NCI-H1048 (cell line): Measurements from ENCODE around the gene GNPNAT1.
A peak's percentile ranks its signal among the peaks of the same experiment; 100 is the strongest.

ENCODE experiments used
- DNase-seq: peaks from one replicate; lab custom pipeline; 2025; lab: John Stamatoyannopoulos, UW

The GNPNAT1 gene

DNA sequence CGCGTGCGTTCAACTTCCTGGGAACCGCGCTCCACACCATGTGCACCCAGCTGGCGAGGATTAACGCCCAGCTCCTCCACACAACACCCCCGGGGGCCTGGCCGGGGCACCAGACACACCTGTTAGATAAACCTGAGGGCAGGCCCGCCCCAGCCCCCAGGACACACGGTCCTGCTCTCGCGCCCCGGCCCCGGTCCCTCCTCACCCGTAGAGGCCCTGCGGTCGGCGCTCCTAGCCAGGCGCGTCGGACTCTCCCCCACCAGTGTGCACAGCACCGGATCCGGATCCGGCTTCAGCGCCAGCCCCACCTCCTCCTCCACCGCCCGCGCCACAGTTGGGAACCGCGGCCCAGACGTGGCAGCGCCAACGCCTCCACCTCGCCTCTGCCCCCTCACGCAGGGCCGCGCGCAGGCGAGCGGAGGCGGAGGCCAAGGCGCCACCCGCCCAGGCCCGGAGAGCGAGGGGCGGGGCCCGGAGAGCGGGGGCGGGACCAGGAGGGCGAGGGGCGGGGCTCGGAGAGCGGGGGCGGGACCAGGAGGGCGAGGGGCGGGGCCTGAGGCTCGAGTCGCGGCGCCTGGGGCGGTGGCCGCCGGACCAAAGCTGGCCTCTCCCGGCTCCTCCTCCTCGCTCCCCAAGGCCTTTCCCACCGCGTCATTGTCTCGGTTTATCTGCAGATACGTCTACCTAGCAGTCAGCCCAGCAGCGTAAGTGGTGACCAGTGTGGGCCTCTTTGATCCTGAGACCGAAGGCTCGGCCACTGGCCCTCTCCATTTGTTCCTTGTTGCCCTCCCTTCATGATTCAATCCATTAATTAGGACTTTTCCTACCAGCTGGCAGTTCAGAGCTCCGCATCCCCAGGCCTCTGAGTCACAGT, at the start of gene GNPNAT1:
Gene GNPNAT1 (minus strand): TSS at position 385 of the 874 bp plus-strand sequence. CDS start 6,957 bp downstream, outside the sequence.
- peak; percentile 77 for DNase-seq

DNA sequence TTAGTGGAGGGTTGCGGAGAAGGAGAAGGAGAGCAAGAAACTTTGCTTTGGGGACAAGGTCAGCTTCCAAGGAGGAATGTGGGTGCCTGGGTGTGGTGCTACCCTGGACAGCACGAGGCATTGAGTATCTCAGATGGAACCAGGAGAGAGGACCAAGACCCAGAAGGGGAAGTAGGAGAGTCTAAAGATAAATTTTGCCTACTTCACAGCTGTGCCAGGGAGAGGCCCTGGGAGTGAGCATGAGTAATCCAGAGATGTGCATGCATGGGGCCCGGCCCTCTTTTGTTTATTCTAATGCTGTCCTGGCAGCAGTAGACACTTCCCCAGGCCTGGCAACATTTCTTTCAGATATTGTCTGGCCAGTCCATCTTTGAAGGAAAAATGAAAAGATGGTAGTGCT, 49.5 kb upstream of the GNPNAT1 start:
- DNase-seq = no peak

DNA sequence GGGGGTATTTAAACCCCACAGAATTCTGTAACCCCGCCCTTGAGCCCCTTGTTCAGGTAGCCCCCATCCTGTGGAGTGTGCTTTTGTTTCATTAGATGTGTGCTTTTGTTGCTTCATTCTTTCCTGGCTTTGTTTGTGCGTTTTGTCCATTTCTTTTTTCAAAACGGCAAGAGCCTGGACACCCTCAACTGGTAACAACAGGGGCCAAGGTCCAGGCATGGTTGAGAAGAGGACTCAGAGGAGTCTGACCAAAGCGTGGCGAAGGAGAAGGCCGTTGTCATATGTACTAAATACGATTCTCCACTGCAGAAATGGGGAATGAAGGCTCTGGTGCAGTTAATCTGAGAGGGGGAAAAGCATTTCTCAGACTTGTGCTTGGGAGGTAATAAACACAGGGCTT, 46.0 kb upstream of the GNPNAT1 start:
- no peak for DNase-seq

GRCh38 chr14:52836063-52836462, 44.7 kb upstream of the GNPNAT1 start:
- no peak for DNase-seq

GRCh38 chr14:52835122-52835903, 43.9 kb upstream of the GNPNAT1 start:
- DNase-seq = peak; percentile 86

DNA sequence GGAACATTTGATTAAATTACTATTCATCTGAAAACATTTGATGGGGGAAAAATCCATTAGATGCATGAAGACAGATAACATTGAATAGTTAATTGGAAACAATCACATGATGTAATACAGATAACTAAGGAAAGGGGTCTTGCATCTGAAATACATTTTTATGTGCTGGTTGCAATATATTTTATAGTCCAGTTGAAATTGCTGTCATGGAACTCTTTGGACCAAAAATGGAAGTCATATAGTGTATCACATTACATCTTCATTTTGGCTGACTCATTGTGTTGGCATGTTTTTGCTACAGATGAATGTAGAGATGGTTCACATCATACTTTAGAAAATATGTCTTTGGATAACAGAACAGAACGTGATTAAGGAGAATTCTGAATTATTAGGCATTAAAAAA, 43.0 kb upstream of the GNPNAT1 start:
- DNase-seq = no peak

GRCh38 chr14:52833891-52834290, 42.5 kb upstream of the GNPNAT1 start:
- DNase-seq = no peak

DNA sequence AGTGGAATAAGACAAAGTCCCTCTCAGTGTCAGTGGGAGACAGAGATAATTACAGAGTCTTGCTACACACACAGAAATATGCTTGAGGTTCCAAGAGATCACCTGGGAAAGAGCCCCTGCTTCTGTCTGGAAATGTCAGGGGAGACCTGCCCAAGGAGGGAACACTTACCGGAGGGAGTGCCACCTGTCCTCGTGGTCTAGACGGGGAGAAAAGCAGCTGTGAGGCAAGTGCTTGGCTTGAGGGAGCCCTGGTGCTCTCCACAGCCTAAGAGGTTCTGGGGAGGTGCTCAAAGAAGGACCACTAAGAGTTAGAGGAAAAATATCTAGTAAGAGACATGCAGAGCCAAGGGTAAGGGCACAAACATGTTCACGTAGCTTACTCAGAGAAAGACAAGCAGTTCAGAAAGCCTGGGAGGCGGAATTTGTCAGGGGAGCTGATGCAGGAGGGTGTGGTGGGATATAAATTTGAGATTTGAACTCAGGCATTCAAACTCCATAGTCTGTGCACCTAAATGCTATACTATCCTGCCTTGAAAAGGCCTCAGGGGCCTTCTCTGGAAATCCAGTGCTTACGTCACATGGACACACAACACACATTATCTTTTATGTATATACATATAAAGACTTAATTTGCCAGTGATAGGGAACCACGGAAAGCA, 38.2 kb upstream of the GNPNAT1 start:
- no peak for DNase-seq

DNA sequence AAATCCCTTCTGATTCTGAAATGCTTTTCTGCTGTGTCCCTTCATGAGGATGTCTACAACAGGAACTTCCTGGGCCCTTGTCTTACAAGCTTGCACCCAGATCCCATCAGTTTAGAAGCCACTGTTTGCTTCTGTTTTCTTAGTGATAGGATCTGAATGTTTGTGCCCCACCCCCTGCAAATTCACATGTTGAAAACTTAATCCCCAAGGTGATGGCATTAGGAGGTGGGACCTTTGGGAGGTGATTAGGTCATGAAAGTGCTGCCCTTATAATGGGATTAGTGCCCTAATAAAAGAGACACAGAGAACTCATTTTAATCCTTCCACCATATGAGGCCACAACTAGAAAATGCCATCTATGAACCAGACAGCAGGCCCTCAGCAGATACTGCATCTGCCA, 36.0 kb upstream of the GNPNAT1 start:
- DNase-seq = no peak

- no peak for DNase-seq
Measured at GRCh38 chr14:52825085-52825484, 33.7 kb upstream of the GNPNAT1 start.

DNA sequence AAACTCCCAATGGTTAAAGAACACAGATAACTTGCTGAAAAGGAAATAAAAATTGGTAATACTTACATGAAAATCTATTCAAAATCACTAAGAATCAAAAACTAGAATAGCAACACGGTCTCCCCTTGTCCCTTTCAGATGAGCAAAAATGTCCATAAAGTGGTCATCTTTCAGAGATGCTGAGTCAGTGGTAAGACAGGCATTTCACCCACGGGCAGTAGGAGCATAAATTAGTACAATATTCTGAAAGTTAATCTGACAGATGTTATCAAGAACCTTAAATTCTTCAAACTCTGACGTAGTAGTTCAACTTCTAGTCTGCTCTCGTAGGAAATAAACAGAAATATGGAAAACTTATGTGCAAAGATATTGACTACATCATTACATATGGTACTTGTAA, 33.1 kb upstream of the GNPNAT1 start:
- DNase-seq = no peak

- DNase-seq = no peak
Measured at GRCh38 chr14:52821805-52822250, 30.4 kb upstream of the GNPNAT1 start.

- no peak for DNase-seq
Measured at GRCh38 chr14:52808101-52808500, 16.7 kb upstream of the GNPNAT1 start.

- no peak for DNase-seq
Measured at GRCh38 chr14:52806115-52806514, 14.7 kb upstream of the GNPNAT1 start.

DNA sequence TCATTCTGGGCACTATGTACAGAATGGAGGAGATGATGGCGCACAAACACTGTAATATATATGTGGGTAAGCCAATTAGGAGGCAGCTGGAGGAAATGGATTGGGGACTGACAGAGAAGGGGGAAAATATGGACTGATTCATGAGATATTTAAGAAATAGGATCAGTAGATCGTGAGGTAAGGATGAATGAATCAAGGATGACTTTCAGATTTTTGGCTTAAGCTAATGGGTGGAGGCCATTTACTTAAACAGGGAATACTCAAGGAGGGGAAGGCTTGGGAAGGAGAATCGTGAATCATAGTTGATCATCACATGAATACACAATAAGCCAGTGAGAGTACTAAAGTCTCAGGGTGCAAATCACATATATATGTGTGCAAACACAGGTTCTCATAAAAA, 11.2 kb upstream of the GNPNAT1 start:
- no peak for DNase-seq

DNA sequence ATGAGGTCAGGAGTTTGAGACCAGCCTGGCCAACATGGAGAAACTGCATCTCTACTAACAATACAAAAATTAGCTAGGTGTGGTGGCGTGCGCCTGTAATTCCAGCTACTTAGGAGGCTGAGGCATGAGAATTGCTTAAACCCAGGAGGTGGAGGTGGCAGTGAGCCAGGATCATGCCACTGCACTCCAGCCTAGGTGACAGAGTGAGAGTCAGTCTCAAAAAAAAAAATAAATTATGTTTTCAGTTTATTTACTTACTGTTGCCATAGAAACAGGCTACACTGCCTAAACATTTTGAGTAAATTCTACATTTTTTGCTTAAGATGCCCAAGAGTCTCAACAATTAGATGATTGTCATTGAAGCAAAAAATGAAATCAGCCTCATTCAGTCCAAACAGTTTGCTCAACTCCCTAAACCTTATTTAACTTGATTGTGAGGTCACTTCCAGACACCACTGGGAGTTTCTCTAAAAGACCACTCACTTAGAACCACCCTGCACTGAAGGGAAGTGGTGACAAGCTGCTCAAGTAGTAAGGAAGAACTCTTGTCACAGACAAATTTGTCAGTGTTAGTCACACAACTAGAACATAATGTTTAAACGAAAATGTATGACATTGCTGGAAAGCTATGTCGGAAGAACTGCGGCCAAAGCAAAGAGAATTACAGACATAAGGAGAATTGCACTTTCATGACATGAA, 9.8 kb upstream of the GNPNAT1 start:
- DNase-seq = no peak

GRCh38 chr14:52798826-52799225, 7.4 kb upstream of the GNPNAT1 start:
- no peak for DNase-seq

DNA sequence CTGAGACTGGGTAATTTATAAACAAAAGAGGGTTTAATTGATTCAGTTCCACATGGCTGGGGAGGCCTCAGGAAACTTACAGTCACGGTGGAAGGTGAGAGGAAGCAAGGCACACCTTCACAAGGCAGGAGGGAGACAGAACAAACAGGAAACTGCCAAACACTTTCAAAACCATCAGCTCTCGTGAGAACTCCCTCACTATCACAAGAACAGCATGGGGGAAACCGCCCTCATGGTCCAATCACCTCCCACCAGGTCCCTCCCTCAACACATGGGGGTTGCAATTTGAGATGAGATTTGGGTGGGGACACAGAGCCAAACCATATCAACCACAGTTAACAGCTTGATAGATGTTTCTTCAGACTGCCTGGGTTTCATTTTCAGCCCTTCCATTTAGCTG, 6.2 kb upstream of the GNPNAT1 start:
- DNase-seq = no peak

GRCh38 chr14:52793061-52793460, 1.7 kb upstream of the GNPNAT1 start:
- no peak for DNase-seq

DNA sequence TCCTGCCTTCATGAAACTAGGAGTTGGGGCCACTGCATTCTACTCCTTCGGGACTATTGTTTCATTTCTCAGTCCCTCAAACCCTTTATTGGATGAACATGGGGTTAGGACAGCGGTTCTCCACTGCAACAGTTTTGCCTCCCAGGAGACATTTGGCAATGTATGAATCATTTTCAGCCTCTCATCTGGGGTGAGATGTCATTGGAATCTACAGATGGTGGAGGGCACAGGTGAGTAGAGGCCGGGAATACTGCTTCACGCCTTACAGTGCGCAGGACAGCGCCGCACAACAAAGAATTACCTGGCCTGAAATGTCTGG, 649 bp upstream of the GNPNAT1 start:
- no peak for DNase-seq

DNA sequence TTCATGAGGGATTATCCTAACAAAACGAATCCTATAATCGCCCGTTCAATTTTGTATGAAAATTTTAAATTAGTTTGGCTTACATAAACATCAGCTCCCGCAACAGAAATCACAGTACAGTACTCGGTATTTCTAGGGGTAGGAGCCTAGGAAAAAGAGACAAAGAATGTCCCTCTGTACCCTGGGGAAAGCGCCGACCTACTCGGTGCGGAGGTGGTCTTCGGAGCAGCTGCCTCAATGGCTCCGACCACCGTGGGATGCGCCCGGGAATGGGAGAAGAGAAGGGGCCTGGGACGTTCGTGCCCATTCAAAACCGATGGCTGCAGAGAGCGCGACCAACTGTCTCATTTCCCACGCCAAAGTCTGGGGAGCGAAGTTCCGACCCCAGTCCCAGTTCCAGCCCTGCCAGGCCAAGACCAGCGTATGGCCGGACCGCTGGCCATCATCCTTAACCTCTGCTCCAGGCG, 618 bp downstream of the GNPNAT1 start:
- DNase-seq = no peak
